Measurements from ENCODE around the gene LPP.
"Not testable (repeated sequence)": the region's sequence is repeated elsewhere in the genome, so short reads cannot be mapped to it uniquely, and the experiment has no call there.

LPP gene

DNA sequence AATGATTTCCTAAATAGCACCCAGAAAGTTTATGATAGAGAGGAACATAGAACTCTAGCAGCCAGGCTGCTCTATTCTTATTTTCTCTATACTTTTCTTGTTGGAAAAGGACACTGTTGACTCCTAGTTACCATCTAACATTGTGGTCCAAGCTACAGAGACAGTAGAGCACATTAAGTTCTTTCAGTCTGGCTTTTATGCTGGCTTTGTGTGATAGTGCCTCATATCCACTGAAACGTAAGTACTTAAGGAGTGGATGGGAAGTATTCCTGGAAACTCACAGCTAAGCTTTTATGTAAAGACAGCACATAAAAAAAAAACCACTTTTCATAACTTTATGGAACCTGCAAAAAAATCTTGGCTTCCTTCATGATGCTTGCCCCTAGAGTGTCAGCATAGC is 537.7 kb downstream of the LPP start:
- no peak for DNase-seq

DNA sequence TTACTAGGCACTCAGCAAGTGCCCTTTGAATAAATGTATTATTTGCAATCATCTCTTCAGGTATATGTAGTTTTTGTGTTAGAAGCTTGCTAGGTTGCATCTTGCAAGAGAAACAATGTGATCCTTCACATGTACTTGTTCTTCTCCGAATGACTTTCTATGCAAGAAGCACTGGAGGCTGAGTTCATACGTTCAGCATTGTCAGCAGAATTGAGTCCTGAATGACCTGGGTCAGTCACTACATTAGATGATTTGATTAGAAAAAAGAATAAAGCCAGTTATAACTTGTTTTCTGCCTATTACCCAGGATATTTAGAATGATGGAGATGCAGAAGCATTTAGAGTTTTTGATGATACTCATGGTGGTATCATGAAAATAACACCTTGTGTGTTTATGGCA is 538.7 kb downstream of the LPP start:
- no peak for DNase-seq

DNA sequence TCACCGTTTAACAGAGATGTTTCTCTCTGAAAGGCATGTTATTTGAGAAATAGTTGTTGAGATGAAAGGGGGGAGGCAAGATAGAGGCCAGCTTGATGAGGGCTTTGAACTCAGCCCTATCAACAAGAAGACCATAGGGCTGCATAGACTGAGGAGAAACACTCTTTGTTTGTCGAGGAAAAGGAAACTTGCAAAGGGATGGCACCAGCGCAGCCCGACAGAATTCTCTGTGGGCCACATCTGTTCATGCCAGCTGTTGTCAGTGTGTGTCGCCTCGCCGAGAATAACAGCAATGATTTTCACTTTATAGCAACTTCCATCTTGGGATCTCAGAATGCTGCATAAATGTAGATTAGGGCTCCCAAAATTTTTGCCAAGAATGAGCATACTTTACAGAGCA is 539.5 kb downstream of the LPP start:
- no peak for DNase-seq

DNA sequence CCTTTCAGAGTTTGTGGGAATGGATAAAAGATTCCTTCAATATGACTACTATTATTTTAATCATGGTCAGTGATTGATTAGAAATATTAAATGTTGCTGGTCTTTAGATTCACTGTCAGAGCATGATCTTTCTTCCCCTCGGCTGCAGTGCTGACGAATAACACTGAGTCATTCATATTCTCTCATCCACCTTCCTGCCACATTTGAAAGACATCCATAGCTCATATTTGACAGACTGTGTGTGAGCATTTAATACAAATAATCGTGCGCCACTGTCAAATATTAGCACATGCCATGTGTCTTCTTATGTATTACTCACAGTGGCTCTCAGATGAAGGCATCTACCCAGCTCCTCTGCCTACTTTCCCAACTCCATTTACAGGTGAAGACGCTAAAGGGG is 541.3 kb downstream of the LPP start:
- DNase-seq, result no peak

DNA sequence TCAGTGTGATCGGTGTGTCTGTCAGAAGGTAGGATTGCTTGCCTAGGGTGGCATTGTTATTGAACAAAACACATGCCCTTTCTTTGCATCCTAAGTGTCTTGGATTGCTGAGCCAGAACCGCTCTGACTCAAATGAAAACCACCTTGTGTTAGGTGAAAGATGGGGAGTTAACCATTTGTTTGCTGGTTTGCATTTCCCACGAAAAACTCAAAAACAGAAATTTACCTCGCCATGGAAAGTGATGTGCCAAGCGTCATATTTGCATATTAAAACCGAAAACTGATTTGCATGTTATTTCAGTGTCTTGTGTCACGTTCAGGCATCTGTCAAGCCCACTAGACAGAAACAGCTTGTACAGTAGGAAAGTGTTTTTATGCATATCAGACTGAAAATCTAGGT is 543.2 kb downstream of the LPP start:
- DNase-seq, result peak in 1 of 5 experiments; percentile 90

DNA sequence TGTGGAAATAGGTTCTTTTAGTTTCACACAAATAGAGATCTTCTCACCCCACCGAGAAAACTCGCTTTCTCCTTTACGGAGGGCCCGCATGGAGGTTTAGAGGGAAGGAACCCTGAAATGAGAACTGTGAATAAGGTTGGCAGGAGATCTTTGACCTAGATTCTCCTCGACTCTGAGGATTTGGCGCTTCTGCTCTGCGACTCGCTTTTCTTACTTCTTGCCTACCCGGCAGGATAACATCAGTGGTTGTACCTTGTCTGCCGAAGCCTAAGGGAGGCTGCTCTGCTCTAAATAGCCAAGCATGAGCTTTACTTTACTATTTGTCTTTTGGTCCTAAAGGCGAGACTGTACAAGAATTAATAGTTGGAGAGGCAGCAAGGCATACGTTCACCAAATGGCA is 544.5 kb downstream of the LPP start:
- DNase-seq, result no peak

DNA sequence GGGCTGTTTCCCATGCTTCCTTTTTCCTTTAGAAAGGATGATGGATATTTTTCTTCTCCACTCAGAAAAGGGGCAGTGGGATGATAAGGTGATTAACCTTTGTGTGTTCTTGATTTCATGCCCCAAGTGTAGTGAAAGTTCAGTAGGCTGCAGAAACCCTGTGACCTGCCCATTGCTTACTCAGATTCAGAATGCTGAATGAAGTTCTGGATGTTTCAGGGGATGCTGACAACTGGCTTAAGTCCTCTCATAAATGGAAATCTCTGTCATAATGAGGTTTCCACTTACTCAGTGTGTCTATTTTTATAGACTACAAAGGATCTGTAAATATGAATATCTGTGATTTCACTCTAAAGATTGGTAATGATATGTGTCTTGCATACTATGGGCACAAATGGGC is 546.5 kb downstream of the LPP start:
- DNase-seq, result peak in 1 of 5 experiments; percentile 77

DNA sequence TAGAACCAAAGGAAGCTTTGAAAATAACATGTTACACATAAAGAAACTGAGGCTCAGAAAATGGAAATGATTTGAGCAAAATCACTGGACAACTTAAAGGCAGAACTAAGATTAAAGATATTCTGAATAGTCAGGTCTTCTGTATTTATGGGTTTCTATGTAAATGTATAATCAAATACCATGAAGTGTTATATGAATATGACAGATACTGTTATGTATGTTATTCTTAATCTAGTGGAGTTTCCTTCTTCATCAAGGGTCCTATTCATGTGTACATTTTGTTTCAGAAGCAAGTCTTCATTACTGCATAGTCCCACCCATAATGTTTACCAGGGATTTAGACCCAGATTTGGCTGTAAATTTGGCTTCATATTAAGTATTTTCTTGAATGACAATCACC is 547.0 kb downstream of the LPP start:
- no peak for DNase-seq

DNA sequence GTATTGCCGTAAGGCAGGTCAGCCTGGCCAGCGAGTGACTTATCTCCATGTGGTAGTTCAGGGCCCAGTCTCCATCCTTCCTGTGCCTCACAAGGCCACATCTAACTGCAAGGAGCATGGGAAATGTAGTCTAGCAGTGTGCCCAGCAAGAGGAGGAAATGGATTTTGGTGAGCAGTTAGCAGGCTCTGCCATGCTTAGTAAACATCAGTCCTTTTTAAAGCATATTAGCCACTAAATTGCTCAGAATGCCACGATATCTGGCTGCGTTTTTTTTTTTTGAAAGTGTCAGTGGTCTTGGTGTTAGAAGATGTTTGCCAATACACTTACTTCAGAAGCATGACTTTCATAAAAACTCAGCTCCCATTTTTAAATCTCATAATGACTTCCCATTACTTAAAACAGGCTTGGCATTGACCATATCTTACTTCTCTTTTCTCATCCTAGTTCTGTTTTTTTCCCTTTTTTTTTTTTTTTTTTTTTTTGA is 547.6 kb downstream of the LPP start:
- peak in 1 of 5 experiments; percentile 45 for DNase-seq

DNA sequence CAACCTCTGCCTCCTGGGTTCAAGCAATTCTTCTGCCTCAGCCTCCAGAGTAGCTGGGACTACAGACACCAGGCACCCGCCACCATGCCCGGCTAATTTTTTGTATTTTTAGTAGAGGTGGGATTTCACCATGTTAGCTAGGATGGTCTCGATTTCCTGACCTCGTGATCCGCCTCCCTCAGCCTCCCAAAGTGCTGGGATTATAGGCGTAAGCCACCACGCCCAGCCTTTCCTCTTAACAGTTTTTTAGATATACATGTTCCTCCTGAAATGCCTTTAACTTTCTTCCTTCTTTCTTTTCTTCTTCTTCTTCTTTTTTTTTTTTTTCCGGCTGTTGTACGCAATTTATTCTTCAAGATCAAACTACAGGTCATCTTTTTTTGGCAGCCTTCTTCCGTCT is 548.1 kb downstream of the LPP start:
- not testable (repeated sequence) for DNase-seq

DNA sequence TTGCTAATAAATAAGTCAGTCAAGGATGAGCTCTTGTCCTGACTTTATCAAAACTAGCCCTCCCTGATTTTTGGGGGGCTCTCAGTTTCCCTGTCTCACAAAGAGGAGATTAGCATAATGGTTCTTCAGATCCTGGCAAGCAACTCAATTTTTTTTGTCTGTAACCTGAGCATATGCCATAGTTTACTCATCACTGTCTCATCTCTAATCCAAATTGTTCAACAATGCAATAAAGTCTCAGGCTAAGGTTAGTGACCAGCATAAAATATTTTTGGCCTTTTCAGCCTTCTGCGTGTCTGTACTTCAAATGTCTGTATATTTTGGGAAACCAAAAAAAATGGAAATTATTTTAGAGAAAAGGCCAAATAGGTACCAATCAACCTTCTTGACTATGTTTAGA is 552.2 kb downstream of the LPP start:
- DNase-seq, result no peak

DNA sequence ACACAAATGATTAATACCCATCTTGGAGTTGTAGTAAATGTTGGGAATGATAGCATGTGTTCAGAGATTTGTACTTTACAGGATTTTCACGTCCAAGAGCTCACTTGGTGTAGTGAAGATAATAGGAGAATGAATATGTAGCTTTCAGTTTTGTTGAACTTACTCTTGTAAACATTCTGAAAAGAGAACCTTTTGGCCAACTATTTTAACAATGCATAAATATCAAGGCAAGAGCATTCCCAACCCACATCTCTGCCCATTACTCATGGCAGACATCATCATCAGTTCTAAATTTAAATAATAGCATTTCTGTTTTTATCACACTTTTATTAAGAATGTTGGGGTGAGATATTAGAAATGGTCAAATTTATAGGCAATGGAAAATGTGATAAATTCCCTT is 552.6 kb downstream of the LPP start:
- no peak for DNase-seq

DNA sequence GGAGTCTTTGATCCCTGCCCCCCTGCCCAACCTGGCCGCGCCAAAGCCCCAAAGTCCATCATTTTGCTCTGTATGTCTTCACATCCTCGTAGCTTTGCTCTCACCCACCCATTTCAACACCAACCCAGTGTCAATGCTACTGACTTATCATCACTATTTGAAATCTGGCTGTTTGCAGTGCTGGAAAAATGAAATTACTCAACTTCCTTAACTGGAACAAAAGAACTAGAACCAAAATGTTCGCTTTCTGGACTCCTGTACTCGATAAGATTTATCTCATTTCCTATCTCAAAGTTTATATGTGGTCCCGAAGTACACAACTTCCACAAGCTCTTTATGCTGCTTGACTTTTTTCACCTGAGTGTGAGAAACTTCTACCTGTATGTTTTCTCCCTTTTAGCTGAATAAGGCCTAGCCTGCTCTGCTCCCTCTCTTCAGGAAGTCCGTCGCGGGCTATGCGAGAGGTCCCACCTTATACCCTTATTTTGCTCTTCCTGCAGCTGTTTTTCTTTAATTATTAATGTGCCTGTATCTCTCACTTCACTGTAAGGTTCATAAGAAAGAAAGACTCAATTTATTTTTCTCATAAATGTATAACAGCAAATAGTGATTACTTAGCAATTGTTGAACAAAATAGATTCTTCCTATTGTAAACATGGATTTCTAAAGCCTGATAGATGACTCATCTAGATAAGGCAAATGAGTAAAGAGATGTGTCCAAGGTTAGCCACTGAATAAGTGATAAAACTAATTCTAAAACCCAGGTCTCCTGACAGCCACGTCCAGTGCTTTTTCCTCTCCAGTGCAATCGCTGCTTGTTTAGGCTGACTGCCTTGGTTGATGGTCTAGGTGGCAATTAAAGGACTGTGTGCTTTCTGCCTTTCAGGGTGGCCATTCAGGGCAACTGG is 553.7 kb downstream of the LPP start:
- peak in 1 of 5 experiments; percentile 65 for DNase-seq

DNA sequence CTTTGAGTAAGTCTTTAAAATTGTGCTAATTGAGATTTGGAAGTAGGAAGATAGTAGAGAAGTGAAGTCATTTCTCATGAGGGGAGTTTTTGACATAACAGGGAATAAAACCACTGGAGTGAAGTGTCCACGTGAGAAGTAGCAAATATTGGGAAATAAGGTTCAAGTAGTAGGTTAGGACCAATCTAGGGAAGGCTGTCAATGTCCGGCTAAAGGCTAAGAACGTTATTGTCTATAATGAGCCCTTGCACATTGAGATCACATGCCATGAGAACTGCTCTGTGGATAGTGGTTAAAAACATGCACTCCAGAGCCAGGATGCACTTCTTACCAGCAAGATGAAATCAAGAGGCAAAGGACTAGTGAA is 557.9 kb downstream of the LPP start:
- no peak for DNase-seq

DNA sequence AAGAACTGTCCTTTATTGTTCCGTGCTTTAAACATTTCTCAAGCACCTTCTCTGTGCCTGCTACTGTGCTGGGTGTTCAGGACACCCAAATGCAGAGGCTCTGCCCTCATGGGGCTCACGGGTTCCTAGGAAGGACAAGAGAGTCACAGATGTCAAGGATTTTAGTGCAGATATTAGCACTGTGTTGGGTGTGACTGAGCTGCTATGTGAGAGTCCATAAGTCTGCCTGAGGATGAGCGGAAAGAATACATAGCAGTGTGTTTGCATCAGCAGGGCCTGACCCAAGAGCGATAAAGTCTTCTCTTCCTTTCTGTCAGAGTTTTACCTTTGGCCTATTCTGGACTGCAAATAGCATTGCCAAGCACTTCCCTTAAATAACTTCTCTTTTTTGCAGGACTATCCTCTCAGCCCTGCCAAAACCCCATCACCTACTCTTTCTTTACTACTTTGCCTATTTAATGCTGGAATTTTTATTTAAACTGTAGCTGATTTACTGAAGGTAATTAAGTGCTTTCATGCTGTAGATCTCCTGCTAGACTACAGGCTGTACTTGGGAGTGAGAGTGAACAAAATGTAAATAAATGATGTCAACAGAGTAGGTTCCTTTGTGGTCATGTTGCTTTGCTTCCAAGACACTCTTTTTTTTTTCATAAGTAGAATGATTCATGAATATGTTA is 558.4 kb downstream of the LPP start:
- DNase-seq, result no peak

DNA sequence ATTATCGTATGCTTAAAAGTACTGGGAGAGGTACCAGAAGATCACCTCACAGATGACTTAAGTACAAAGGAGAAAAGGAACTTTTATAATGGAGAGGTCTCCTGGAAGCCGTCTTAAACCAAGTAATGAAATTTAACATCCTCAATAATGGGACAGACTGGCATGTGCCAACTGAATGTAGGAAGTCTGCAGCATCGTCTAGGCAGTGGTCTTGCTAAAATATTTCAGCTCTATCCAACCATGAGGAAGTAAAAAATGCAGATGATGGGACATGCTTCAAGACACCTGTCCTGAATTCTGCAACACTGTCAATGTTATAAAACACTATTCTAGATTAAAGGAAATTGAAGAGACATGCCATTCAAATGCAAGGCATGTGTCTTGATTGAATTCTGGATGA is 559.0 kb downstream of the LPP start:
- DNase-seq, result no peak

DNA sequence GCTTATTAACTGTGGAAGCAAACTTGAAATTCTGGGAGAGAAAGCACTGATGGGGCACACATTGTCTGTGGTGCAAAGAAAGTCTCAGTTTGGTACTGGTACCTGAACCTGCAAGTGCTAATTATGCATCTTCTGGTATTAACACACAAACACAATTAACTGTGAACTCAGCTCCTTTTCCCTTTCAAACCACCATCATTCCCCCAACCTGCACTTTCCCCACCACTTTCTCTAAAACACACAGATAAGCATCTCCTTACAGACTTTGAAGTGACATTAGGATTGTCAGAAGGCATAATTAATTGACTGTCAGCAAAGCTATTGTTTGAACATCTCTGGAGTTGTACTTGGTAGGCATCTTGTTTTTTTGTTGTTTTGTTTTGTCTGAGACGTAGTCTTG is 565.6 kb downstream of the LPP start:
- DNase-seq, result no peak

DNA sequence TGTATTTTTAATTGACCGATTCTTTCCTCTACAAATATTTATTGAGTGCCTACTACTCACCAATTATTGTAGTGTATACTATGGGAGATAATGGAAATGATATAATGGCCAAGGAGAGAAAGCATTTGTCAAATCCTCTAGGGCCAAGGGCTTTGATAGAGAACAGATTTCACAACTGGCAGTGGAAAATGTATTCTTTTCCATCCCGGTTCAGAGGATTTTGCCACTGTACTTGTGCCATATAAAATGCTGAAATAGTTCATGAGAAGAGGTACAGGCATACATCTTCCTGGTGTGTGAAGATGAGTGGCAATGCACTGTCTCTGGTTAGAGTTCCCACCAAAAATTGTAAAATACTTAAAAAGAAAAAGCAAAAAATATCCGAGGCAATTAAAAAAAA is 566.3 kb downstream of the LPP start:
- DNase-seq, result no peak

DNA sequence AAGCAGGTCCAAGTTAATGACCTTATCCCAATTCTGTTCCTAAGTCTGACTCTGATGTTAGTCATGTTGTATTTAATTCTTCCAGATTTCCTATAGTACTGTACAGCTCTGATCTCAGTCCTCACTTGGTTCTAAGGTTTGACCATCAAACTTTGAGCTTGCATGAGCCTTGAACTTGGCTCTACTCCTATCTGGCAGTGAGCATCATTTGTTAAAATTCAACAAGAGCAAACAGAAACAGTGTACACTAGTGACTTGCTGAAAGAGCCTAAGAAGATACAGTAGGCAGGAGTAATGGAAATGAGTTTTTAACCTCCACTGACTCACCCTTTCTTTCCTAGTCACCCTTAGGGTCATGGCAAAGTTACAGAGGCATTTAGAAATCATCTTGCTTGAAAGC is 566.7 kb downstream of the LPP start:
- DNase-seq, result no peak

DNA sequence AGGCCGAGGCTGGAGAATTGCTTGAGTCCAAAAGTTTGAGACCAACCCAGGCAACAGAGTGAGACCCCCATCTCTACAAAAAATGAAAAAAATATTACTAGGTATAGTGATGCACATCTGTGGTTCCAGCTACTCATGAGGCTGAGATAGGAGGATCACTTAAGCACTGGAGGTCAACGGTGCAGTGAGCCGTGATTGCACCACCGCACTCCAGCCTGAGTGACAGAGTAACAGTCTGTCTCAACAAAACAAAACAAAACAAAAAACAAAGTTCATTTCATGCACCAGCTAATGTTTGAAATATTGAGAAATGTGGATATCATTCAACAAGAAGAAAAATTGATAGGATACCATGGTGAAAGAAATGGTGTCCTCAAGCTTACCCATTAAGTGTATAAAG is 567.4 kb downstream of the LPP start:
- DNase-seq, result no peak

DNA sequence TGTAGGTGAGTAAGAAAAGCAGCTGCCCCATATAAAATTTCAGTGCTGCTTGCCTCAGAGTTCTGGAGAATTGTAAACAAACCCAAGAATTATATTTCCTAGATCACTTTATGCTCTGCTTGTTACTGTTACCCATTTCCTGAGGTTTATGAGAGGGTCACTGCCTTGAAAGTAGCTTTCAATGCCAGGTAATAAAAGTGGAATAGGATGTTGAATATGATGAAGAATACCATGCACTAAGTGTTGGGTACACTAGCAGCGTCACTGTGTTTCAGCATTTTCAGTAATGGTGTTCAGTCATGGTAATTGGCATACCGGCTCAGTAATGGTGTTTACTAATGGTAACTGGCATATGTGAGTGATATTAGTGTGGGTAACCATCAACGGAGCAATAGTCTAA is 568.0 kb downstream of the LPP start:
- no peak for DNase-seq

DNA sequence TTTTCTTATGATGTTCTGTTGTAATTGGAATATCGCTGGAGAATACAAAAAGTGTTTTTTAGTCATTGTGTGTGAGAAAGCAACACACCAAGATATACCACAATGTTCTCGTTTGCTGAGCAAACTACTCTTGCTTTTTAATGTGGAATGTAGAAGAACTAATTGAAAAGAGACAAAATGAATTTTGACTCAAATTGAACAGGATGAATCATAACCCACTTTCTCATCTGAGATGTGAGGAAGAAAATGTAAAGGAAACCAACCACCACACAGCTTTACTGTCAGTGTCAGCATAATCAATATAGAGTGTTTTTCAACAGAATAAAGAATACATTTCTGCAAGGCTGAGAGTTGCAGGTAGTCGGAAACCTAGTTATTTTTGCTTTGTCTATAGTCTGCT is 569.0 kb downstream of the LPP start:
- peak in 1 of 5 experiments; percentile 87 for DNase-seq

DNA sequence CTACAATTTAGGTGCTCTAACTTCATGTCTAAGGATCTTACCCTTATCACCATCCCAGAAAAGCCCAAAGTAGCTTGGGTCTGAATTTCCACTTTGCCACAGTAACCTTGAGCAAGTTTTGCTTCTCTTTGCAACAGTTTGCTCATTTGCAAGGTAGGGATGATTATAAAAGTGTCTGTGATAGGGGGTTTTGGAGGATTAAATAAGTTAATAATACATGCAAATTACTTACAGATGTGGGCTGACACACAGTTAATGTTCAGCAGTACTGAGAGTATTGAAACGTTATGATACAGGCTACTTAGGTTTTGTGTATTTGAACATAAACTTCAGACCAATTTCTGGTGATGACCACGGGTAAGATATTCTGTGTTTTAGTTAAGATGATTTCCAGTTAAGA is 573.1 kb downstream of the LPP start:
- DNase-seq, result no peak

DNA sequence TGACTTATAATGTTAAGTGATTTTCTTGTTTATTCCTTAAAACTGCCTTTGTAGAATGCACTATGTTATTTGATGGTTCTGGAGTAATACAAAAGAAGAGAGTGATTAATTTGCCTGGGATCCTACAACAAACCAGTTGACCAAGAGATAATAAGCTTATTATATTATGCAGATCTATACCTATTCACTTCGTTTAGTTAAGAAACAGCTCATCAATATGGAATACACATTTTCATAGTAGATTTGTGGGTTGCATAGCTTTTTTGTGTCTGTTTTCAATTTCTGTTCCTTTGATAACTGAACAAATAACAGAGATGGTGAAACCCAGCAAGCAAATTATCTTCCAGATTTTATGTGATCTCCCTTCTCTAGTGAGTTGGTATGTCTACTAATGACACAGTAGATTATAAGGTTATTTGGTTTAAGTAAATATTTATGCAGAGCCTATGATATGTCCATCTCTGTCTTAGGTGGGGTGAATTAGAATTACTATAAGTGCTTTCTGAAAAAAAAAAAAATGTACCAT is 574.5 kb downstream of the LPP start:
- DNase-seq, result peak in 1 of 5 experiments; percentile 23

All from T-helper 2 cell (primary cell).